Thymus (tissue), 11 donors: ENCODE results near the gene CALCOCO1. TPM values are rescaled to one million over a fixed set of nuclear protein-coding genes. Genes with fewer than 3 reads are reported as not detected.

Source experiments
- DNase-seq, 9 donors: peaks; one replicate each; pipeline ENCODE4 v3.0.0-alpha.2; 2013; ENCODE audit warnings: low spot score in 9 of 9, low read depth in 6 of 9, missing footprints in 1 of 9
- H3K27ac ChIP-seq, 2 donors: one replicate each; pipeline ENCODE4 v1.5.1; 2013; ENCODE audit warnings: control low read depth in 1 of 2, low read depth in 1 of 2, low read length in 1 of 2, mild to moderate bottlenecking in 1 of 2, moderate library complexity in 1 of 2
- H3K27me3 ChIP-seq, 2 donors: one replicate each; pipeline ENCODE4 v1.5.1; 2013; ENCODE audit warnings: low read length in 1 of 2; ENCODE audit not compliant: control insufficient read depth in 2 of 2, insufficient read depth in 1 of 2
- H3K36me3 ChIP-seq, 2 donors: one replicate each; pipeline ENCODE4 v1.5.1; 2013; ENCODE audit warnings: low read length in 1 of 2, mild to moderate bottlenecking in 1 of 2, moderate library complexity in 1 of 2; ENCODE audit not compliant: control insufficient read depth in 2 of 2, insufficient read depth in 2 of 2
- H3K4me1 ChIP-seq, 2 donors: one replicate each; pipeline ENCODE4 v1.5.1; 2013; ENCODE audit warnings: low read length in 2 of 2; ENCODE audit not compliant: control insufficient read depth in 2 of 2, insufficient read depth in 2 of 2
- H3K4me3 ChIP-seq, 2 donors: one replicate each; pipeline ENCODE4 v1.5.1; 2013; ENCODE audit warnings: low read length in 2 of 2, control low read depth in 1 of 2, mild to moderate bottlenecking in 1 of 2
- H3K9me3 ChIP-seq, 2 donors: one replicate each; pipeline ENCODE4 v1.5.1; 2013; ENCODE audit warnings: low read length in 1 of 2, mild to moderate bottlenecking in 1 of 2; ENCODE audit not compliant: control insufficient read depth in 2 of 2, insufficient read depth in 1 of 2
- WGBS: extraction: QIAGEN DNeasy Blood & Tissue Kit; methylation state at CpG from one replicate; pipeline ENCODE4 v1.1.7; 2013; 5-methylcytosine and 5-hydroxymethylcytosine counted together
- polyA plus RNA-seq: library from polyadenylated mRNA; stranded (reverse); fragments of 200-250 nt; gene quantifications from one replicate; pipeline ENCODE4 v1.2.3, GENCODE V29; 2013
- total RNA-seq: library from RNA; stranded (reverse); fragments of 120-200 nt; gene quantifications from one replicate; pipeline ENCODE4 v1.2.4, GENCODE V29; 2013
- donor health status: healthy.

Gene CALCOCO1
- total and polyA plus RNA-seq, 2 donors = 55.3 to 92.9 TPM

GRCh38 chr12:53748072-53748840 is 21.0 kb upstream of the CALCOCO1 start:
- Histone ChIP-seq H3K4me3 (no peak overlapping the region), H3K27ac (no peak overlapping the region)
- 36% methylated on average over 22 of the region's 22 CpGs for WGBS

GRCh38 chr12:53747095-53747494 is 19.8 kb upstream of the CALCOCO1 start:
- WGBS = 31% methylated on average over 5 of the region's 5 CpGs
- Histone ChIP-seq H3K4me1 (peaks cover 2 to 20% of the 10 kb centered on the region in 2 donors), H3K27ac (no peak overlapping the region), H3K9me3 (peaks cover 0 to 3% of the 10 kb centered on the region in 2 donors), H3K36me3 (no peaks in the 10 kb centered on the region), H3K4me3 (no peak overlapping the region), H3K27me3 (peaks cover 77 to 99% of the 10 kb centered on the region in 2 donors)
- DNase-seq = no peak

More at GRCh38 chr12:53748072-53748840, 21.0 kb upstream of the CALCOCO1 start:
- H3K4me1 ChIP-seq = peaks cover 2 to 20% of the 10 kb centered on the region in 2 donors
- peaks cover 80 to 99% of the 10 kb centered on the region in 2 donors for H3K27me3 ChIP-seq
- H3K9me3 ChIP-seq = peaks cover 0 to 3% of the 10 kb centered on the region in 2 donors
- no peaks in the 10 kb centered on the region for H3K36me3 ChIP-seq
- no peak for DNase-seq

GRCh38 chr12:53746592-53747092 is 19.4 kb upstream of the CALCOCO1 start:
- Histone ChIP-seq H3K27ac (no peak overlapping the region), H3K36me3 (no peaks in the 10 kb centered on the region), H3K4me3 (no peak overlapping the region), H3K9me3 (peaks cover 0 to under 1% of the 10 kb centered on the region in 2 donors), H3K27me3 (peaks cover 73 to 99% of the 10 kb centered on the region in 2 donors), H3K4me1 (peaks cover 2 to 15% of the 10 kb centered on the region in 2 donors)
- under 1% methylated on average over 20 of the region's 20 CpGs for WGBS
- peak; percentile 64 to 91 (median 81) for DNase-seq

GRCh38 chr12:53744751-53745150 is 17.5 kb upstream of the CALCOCO1 start:
- H3K4me3 ChIP-seq = no peak overlapping the region
- H3K27ac ChIP-seq = no peak overlapping the region
- H3K4me1 ChIP-seq = peaks cover 0 to 5% of the 10 kb centered on the region in 2 donors
- no peaks in the 10 kb centered on the region for H3K36me3 ChIP-seq
- H3K9me3 ChIP-seq = no peaks in the 10 kb centered on the region
- 79% methylated on average over 6 of the region's 6 CpGs for WGBS
- H3K27me3 ChIP-seq = peaks cover 63 to 99% of the 10 kb centered on the region in 2 donors
- no peak for DNase-seq

GRCh38 chr12:53744130-53744441 is 16.8 kb upstream of the CALCOCO1 start:
- DNase-seq = no peak
- Histone ChIP-seq H3K27ac (no peak overlapping the region), H3K4me3 (no peak overlapping the region), H3K27me3 (peaks cover 64 to 99% of the 10 kb centered on the region in 2 donors), H3K9me3 (no peaks in the 10 kb centered on the region), H3K36me3 (no peaks in the 10 kb centered on the region), H3K4me1 (peaks cover 0 to 5% of the 10 kb centered on the region in 2 donors)
- WGBS = 89% methylated on average over 1 of the region's 1 CpG

- Histone ChIP-seq H3K36me3 (no peaks in the 10 kb centered on the region), H3K4me1 (peaks cover 0 to 10% of the 10 kb centered on the region in 2 donors), H3K4me3 (no peak overlapping the region), H3K27ac (no peak overlapping the region), H3K27me3 (peaks cover 64 to 99% of the 10 kb centered on the region in 2 donors), H3K9me3 (no peaks in the 10 kb centered on the region)
- DNase-seq = peak in 8 of 9 donors; percentile 37 to 78 (median 56)
- WGBS = 17% methylated on average over 16 of the region's 16 CpGs
Observed at GRCh38 chr12:53743266-53744129, 16.2 kb upstream of the CALCOCO1 start.

GRCh38 chr12:53740130-53740491 is 12.9 kb upstream of the CALCOCO1 start:
- Histone ChIP-seq H3K27me3 (peaks cover 55 to 98% of the 10 kb centered on the region in 2 donors), H3K4me1 (peaks cover 0 to 10% of the 10 kb centered on the region in 2 donors), H3K36me3 (no peaks in the 10 kb centered on the region), H3K27ac (no peak overlapping the region), H3K4me3 (no peak overlapping the region), H3K9me3 (peaks cover 0 to 5% of the 10 kb centered on the region in 2 donors)
- WGBS = 77% methylated on average over 3 of the region's 3 CpGs
- DNase-seq = no peak

GRCh38 chr12:53739214-53740129 is 12.2 kb upstream of the CALCOCO1 start:
- Histone ChIP-seq H3K4me3 (no peak overlapping the region), H3K36me3 (no peaks in the 10 kb centered on the region), H3K4me1 (peaks cover 0 to 10% of the 10 kb centered on the region in 2 donors), H3K27me3 (peaks cover 51 to 95% of the 10 kb centered on the region in 2 donors), H3K27ac (no peak overlapping the region), H3K9me3 (peaks cover 0 to 5% of the 10 kb centered on the region in 2 donors)
- DNase-seq = no peak
- WGBS = 6% methylated on average over 50 of the region's 50 CpGs
